ENCODE data around the gene KANTR. TPM values are rescaled to one million over a fixed set of nuclear protein-coding genes. Genes with fewer than 3 reads are reported as not detected.

The KANTR gene
- total RNA-seq, 2 donors from 2014 or later, result 11.7 to 14.4 TPM

- DNase-seq, result no peak
- no peak for TF ChIP-seq CTCF (conservative IDR thresholded peaks at IDR 0.05)
- H3K36me3 Mint-ChIP-seq (ENCODE audit: low read depth), result peaks cover 12% of the 10 kb centered on the region
- no peaks in the 10 kb centered on the region for H3K4me1 Mint-ChIP-seq
- Histone ChIP-seq H3K27ac (ENCODE audit: low read depth, low read length) (no peak overlapping the region), H3K9me3 (ENCODE audit: control insufficient read depth, low read length) (no peaks in the 10 kb centered on the region), H3K27me3 (ENCODE audit: control insufficient read depth, insufficient read depth, low read length, poor library complexity, severe bottlenecking) (no peaks in the 10 kb centered on the region), H3K36me3 (ENCODE audit: control insufficient read depth, insufficient read depth, low read length) (no peaks in the 10 kb centered on the region), H3K4me1 (ENCODE audit: control insufficient read depth, insufficient read depth, low read length) (no peaks in the 10 kb centered on the region), H3K4me3 (ENCODE audit: low read length) (no peak overlapping the region), H3K9ac (ENCODE audit: extremely low read depth, low read length, poor library complexity, severe bottlenecking) (no peak overlapping the region)
- no peak overlapping the region for H3K4me3 Mint-ChIP-seq
- no peak overlapping the region for H3K27ac Mint-ChIP-seq
- 100% methylated on average over 1 of the region's 2 CpGs; no CpG with 5 or more reads in 1 of the 2 experiments for WGBS, 2 experiments (ENCODE audit: insufficient coverage in 1 of 2, insufficient read length in 1 of 2)
- peaks cover 47% of the 10 kb centered on the region for H3K9me3 Mint-ChIP-seq
- H3K27me3 Mint-ChIP-seq (ENCODE audit: insufficient read depth), result no peaks in the 10 kb centered on the region
Measured at GRCh38 chrX:53115550-53115874, 21.6 kb downstream of the KANTR start.

- no peaks in the 10 kb centered on the region for H3K36me3 ChIP-seq (ENCODE audit: control insufficient read depth, insufficient read depth, low read length)
- H3K27me3 ChIP-seq (ENCODE audit: control insufficient read depth, insufficient read depth, low read length, poor library complexity, severe bottlenecking), result no peaks in the 10 kb centered on the region
- TF ChIP-seq CTCF (conservative IDR thresholded peaks at IDR 0.05), result no peak
- peaks cover 49% of the 10 kb centered on the region for H3K9me3 Mint-ChIP-seq
- H3K27ac Mint-ChIP-seq, result no peak overlapping the region
- H3K4me3 ChIP-seq (ENCODE audit: low read length), result no peak overlapping the region
- no peaks in the 10 kb centered on the region for H3K4me1 Mint-ChIP-seq
- peaks cover 12% of the 10 kb centered on the region for H3K36me3 Mint-ChIP-seq (ENCODE audit: low read depth)
- no peak overlapping the region for H3K27ac ChIP-seq (ENCODE audit: low read depth, low read length)
- no peaks in the 10 kb centered on the region for H3K27me3 Mint-ChIP-seq (ENCODE audit: insufficient read depth)
- H3K4me3 Mint-ChIP-seq, result no peak overlapping the region
- no peak for DNase-seq
- 83 to 90% methylated on average over 2 to 3 of the region's 3 CpGs for WGBS, 2 experiments (ENCODE audit: insufficient coverage in 1 of 2, insufficient read length in 1 of 2)
- no peaks in the 10 kb centered on the region for H3K9me3 ChIP-seq (ENCODE audit: control insufficient read depth, low read length)
- H3K4me1 ChIP-seq (ENCODE audit: control insufficient read depth, insufficient read depth, low read length), result no peaks in the 10 kb centered on the region
- H3K9ac ChIP-seq (ENCODE audit: extremely low read depth, low read length, poor library complexity, severe bottlenecking), result no peak overlapping the region
Measured at GRCh38 chrX:53116101-53116500, 22.2 kb downstream of the KANTR start.

DNA sequence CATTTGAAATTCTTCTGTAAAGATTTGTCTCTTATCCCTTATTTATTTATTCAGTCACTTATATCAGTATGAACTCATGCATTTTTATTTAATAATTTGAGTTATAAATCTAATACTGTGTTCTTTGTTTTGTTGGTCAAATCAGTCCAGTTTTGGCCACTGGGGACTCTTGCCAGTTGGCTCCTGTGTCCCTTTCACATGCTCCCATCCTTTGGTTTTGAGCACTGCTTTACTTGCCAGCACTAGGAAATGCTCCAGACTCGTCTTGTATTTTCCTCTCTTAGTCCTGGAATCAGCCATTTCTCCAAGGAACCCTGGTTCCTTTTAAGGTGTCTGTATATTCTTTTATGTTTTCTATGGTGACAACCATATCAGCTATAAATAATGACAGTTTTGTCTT lies 28.1 kb downstream of the KANTR start:
- Mint-ChIP-seq H3K27ac (no peak overlapping the region), H3K9me3 (peaks cover 45% of the 10 kb centered on the region), H3K4me3 (no peak overlapping the region), H3K27me3 (ENCODE audit: insufficient read depth) (no peaks in the 10 kb centered on the region), H3K4me1 (no peaks in the 10 kb centered on the region), H3K36me3 (ENCODE audit: low read depth) (peaks cover 7% of the 10 kb centered on the region)
- Histone ChIP-seq H3K4me1 (ENCODE audit: control insufficient read depth, insufficient read depth, low read length) (no peaks in the 10 kb centered on the region), H3K9me3 (ENCODE audit: control insufficient read depth, low read length) (peaks cover 12% of the 10 kb centered on the region), H3K9ac (ENCODE audit: extremely low read depth, low read length, poor library complexity, severe bottlenecking) (no peak overlapping the region), H3K27ac (ENCODE audit: low read depth, low read length) (no peak overlapping the region), H3K36me3 (ENCODE audit: control insufficient read depth, insufficient read depth, low read length) (no peaks in the 10 kb centered on the region), H3K27me3 (ENCODE audit: control insufficient read depth, insufficient read depth, low read length, poor library complexity, severe bottlenecking) (no peaks in the 10 kb centered on the region), H3K4me3 (ENCODE audit: low read length) (no peak overlapping the region)
- WGBS, 2 experiments (ENCODE audit: insufficient coverage in 1 of 2, insufficient read length in 1 of 2), result no CpG with 5 or more reads among the region's 1 CpG
- TF ChIP-seq CTCF (conservative IDR thresholded peaks at IDR 0.05), result no peak
- DNase-seq, result no peak
